Activated CD8-positive, alpha-beta memory T cell treated with anti-CD3 and anti-CD28 coated beads for 24 hours (primary cell): ENCODE results near the gene SPOPL.
"Not testable (repeated sequence)": the region's sequence is repeated elsewhere in the genome, so short reads cannot be mapped to it uniquely, and the experiment has no call there.

Experiments
- DNase-seq: peaks from one replicate; pipeline ENCODE4 v3.0.0-alpha.2; 2020

Gene SPOPL

DNA sequence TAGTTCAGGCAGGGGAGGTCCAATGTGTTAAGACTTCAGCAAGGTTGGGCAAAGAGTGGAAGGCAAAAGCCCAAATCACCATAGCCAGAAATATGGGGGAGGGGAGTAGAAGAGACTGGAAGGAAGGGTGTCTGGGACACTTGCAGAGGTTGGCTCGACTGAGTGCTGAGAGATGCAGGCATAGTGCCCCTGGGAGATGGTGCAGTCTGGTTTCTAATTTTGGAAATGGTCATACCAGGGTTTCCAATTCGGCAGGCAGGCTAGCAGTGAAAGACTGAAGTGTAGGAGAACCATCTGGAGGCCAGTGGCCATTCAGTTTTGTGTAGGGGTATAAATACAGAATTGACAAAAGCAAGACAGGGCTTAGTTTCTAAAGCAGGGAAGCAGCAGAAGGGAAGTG, 6.2 kb upstream of the SPOPL start:
- no peak for DNase-seq

DNA sequence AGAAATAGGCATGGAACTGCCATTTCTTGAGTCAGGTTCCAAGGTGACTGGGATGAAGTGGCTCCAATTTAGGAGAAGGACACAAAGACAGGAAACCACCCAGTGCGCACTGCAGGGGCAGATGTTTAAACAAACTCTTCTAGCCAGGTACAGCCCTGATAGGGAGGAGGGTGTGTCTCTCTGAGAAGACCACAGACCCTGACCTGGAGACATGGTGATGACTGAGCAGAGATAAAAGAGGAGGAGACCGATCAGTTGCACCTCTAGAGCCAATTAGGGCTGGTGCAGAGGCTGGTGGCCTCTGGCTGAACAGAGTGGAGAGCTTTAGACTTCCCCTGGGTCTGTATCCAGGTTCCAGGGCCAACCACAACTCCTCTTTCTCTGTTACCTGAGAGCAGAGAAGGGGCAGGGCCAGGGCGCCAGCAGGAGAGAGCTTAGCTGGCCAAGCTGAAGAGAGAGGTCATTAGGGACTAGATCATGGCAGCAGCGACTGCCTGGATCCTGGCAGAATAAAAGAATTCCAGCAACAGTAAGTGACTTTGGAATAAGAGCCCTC, 5.4 kb upstream of the SPOPL start:
- no peak for DNase-seq

- DNase-seq = no peak
Observed at GRCh38 chr2:138497294-138497693, 4.3 kb upstream of the SPOPL start.

- DNase-seq = no peak
Observed at GRCh38 chr2:138499684-138500083, 1.9 kb upstream of the SPOPL start.

DNA sequence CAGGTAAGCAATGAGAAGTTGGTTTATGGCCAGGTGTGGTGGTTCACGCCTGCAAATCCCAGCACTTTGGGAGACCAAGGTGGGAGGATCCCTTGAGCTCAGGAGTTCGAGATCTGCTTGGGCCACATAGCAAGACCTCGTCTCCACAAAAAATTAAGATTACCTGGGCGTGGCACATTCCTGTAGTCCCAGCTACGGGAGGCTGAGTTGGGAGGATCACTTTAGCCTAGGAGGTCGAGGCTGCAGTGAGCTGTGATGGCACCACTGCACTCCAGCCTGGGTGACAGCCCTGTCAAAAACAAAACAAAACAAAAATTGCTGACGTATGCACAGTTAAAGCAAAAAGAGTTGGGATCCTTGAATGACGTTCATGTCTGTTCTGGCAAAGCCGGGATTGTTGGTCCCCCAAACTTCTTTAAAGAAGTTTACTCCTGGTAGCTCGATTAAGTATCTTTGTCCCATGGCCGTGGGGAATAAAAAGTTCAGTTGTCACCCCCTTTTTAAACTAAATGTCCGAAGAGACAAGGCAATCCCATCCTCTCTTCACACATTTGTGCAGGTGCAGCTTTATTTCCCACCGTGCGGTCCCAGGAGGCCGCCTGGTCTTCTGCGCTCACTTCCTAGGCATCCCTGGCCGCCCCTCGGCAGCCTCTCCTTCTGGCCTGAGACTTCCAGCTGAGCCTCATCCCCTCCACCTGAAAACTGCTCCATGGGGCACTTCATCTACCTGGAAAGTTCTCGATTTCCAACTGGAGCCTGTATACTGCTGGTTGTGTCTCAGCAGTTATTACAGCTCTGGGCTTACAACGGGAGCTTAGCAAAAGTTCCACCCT, 762 bp upstream of the SPOPL start:
- DNase-seq = no peak

GRCh38 chr2:138502255-138503086, 901 bp downstream of the SPOPL start:
- DNase-seq = no peak

DNA sequence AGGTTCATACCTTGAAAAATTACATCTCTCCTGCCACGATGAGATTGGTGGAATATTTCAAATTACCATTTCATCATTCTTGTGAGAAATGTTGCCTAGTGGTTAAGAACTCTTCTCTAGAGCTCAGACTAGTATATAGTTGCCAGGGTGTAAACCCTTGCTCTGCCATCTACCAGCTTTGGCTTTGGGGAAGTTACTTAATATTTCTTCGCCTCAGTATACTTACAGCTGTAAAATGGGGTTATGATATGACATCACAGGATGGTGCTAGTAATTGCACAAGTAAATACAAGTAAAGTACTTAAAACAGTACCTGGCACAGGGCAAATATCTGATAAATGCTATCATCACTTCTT, 1.5 kb downstream of the SPOPL start:
- DNase-seq = no peak

GRCh38 chr2:138503652-138504051, 2.1 kb downstream of the SPOPL start:
- no peak for DNase-seq

DNA sequence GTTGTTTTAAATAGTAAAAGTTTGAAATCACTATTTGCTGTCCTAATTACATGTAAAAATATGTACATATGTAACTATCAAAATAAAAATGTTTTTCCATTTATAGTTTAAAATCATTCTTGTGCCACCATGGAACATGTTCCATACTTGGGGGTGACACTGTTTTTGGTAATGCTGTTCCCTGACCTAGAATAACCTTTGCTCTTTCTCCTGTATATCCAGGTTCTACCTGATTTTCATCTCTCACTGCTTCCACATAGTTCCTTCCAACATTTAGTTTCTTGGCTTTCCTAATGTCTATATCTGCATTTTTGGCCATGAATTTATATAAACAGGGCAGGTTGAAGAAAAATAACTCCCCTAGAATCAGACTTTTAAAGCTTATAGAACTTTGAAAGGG, 2.5 kb downstream of the SPOPL start:
- DNase-seq = no peak

DNA sequence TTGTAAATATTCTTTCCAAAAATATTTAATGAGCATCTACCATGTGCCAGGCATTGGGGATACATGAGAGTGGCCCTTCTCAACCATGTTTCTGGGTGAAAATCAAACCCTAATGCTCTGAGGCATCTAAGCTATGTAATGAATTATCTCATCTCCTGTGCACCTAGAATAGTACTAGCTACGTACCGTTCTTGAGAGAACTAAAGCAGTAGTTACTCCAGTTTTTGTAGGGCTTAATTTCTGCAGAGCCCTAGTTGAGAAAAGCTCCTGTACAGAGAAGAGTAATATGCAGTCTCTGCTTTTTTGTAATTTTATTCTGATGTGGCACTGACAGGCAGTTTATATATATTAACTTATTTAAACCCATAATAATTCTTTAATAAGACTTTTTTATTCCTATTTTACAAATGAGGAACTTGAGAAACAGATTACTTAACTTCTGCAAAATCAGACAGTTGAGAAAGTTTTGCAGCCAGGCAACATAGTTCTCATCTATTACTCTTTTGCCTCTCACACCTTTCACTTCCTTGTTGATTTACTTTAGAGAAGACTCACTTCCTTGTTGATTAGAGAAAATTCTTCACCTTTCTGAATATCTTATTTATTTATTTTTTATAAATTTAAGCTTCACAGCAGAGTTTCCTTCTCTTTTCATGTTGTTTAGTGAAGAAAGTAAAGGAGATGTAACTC, 3.1 kb downstream of the SPOPL start:
- DNase-seq = no peak

GRCh38 chr2:138507267-138507666, 5.7 kb downstream of the SPOPL start:
- no peak for DNase-seq

GRCh38 chr2:138510319-138510718, 8.7 kb downstream of the SPOPL start:
- DNase-seq = no peak

- no peak for DNase-seq
Observed at GRCh38 chr2:138512672-138513071, 11.1 kb downstream of the SPOPL start.

DNA sequence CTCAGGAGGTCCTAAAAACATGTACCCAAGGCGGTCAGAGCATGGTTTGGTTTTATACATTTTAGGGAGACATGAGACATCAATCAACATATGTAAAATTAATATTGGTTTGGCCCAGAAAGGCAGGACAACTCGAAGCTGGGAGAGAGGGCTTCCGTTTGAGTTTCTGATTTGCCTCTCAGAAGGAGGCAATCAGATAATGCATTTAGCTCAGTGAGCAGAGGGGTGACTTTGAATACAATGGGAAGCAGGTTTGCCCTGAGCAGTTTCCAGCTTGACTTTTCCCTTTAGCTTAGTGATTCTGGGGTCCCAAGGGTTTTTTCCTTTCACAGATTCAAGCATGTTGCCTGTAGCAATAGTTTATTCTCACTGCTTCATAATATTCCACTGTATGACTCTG, 12.6 kb downstream of the SPOPL start:
- no peak for DNase-seq

GRCh38 chr2:138515092-138515491, 13.5 kb downstream of the SPOPL start:
- DNase-seq = no peak

- no peak for DNase-seq
Observed at GRCh38 chr2:138516030-138516704, 14.6 kb downstream of the SPOPL start.

- DNase-seq = no peak
Observed at GRCh38 chr2:138518860-138519259, 17.3 kb downstream of the SPOPL start.

- DNase-seq = no peak
Observed at GRCh38 chr2:138521821-138522220, 20.3 kb downstream of the SPOPL start.

- DNase-seq = no peak
Observed at GRCh38 chr2:138522556-138522955, 21.0 kb downstream of the SPOPL start.

DNA sequence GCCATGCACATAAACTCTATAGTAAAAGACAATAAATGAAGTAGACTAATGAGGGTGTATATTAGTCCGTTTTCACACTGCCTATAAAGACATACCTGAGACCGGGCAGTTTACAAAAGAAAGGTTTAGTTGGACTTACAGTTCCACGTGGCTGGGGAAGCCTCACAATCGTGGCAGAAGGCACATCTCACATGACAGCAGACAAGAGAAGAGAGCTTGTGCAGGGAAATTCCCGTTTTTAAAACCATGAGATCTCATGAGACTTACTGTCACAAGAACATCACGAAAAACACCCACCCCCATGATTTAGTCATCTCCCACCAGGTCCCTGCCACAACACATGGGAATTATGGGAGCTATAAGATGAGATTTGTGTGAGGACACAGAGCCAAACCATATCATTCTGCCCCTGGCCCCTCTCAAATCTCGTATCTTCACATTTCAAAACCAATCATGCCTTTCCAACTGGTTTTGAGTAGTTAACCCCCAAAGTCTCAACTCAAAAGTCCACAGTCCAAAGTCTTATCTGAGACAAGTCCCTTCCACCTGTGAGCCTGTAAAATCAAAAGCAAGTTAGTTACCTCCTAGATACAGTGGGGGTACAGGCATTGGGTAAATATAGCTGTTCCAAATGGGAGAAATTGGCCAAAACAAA, 21.6 kb downstream of the SPOPL start:
- DNase-seq = not testable (repeated sequence)

- not testable (repeated sequence) for DNase-seq
Observed at GRCh38 chr2:138523673-138524042, 22.1 kb downstream of the SPOPL start.

GRCh38 chr2:138524353-138524752, 22.8 kb downstream of the SPOPL start:
- not testable (repeated sequence) for DNase-seq
